HepG2 (cell line): ENCODE measurements around the gene ARF6. TPM values are rescaled to one million over a fixed set of nuclear protein-coding genes. Genes with fewer than 3 reads are reported as not detected.

ENCODE experiments used
- ETV5 ChIP-seq: IDR thresholded peaks from 2 replicates; pipeline ENCODE4 v1.6.1; 2018; ENCODE audit warnings: missing biosample characterization, missing genetic modification reagents, inconsistent platforms, borderline replicate concordance
- MLX ChIP-seq: IDR thresholded peaks from 2 replicates; pipeline ENCODE4 v1.6.1; 2016
- SKI ChIP-seq: fragments of 450-650 bp; IDR thresholded peaks from one replicate; pipeline ENCODE4 v1.6.1; 2018; ENCODE audit warnings: mild to moderate bottlenecking; ENCODE audit not compliant: partially characterized antibody
- STAT6 ChIP-seq: sonication (generic); formaldehyde crosslinking; IDR thresholded peaks from 2 replicates; pipeline ENCODE4 v1.4.0; 2020; ENCODE audit warnings: missing genetic modification reagents, mild to moderate bottlenecking, borderline replicate concordance
- ZHX2 ChIP-seq, 2 experiments: sonication (generic) in 1 of 2; formaldehyde crosslinking in 1 of 2; IDR thresholded peaks; 2 replicates each; pipeline versions ENCODE4 v1.6.1 to v1.9.0; 2014 to 2022; ENCODE audit warnings: antibody characterized with exemption in 1 of 2, borderline replicate concordance in 1 of 2, inconsistent platforms in 1 of 2, low read depth in 1 of 2, missing genetic modification reagents in 1 of 2
- ZNF446 ChIP-seq: sonication (generic); formaldehyde crosslinking; IDR thresholded peaks from 2 replicates; pipeline ENCODE4 v1.5.0; 2020; ENCODE audit warnings: mild to moderate bottlenecking, missing genetic modification reagents
- ZNF550 ChIP-seq: sonication (generic); formaldehyde crosslinking; IDR thresholded peaks from 2 replicates; pipeline ENCODE4 v1.4.0; 2020; ENCODE audit warnings: mild to moderate bottlenecking, missing genetic modification reagents, borderline replicate concordance
- ZNF879 ChIP-seq: sonication (generic); formaldehyde crosslinking; IDR thresholded peaks from 2 replicates; pipeline ENCODE4 v1.8.1; 2023; ENCODE audit warnings: missing genetic modification reagents
- polyA plus RNA-seq, 8 experiments: library from polyadenylated mRNA; depleted of rRNA in 3 of 8; stranded (reverse) in 7 of 8; unstranded in 1 of 8; fragments of >200 nt; fragmentation: Illumina TruSeq in 4 of 8; extraction: Trizol in 4 of 8; gene quantifications; 2 replicates each; pipeline versions ENCODE4 v1.2.1 to v1.2.3, GENCODE V29; 2011 to 2016; ENCODE audit warnings: low read depth in 4 of 8, missing spikeins in 1 of 8, mixed read lengths in 1 of 8; ENCODE audit not compliant: insufficient read depth in 1 of 8
- total RNA-seq, 5 experiments: library from RNA; depleted of rRNA; stranded (reverse); fragments of >200 nt; fragmentation: Illumina TruSeq; extraction: Trizol; gene quantifications; 2 replicates each; pipeline ENCODE4 v1.2.3, GENCODE V29; 2016; ENCODE audit warnings: low read depth in 1 of 5

ARF6 gene
- total and polyA plus RNA-seq, 2 of the 13 experiments (the other 11 are each of a cell fraction or from before 2014, with no cell fraction given), result 12.7 to 31.9 TPM

GRCh38 chr14:49892636-49893308 lies at the start of gene ARF6 (continued):
- TF ChIP-seq ZHX2 (IDR thresholded peaks at IDR 0.05; ENCODE audit: low read depth) (peak; percentile 63; the same call in 1 of the 2 replicates), ZHX2 (CRISPR knock-in tag; IDR thresholded peaks at IDR 0.05; ENCODE audit: borderline replicate concordance) (no peak; the same call in 1 of the 2 replicates), ZNF879 (CRISPR knock-in tag) (no peak), ETV5 (CRISPR knock-in tag) (peak; percentile 59; the same call in 1 of the 2 replicates), ZNF446 (0 out of 2 replicates have a peak, but pooled peaks have one; percentile 82), STAT6 (peak; percentile 73), SKI (peak; percentile 48), MLX (CRISPR knock-in tag) (peak; percentile 46), ZNF550 (no peak)
